DMS114 treated with DMSO at 0.1 percent for 48 hours (cell line): ENCODE results near the gene TRIM10.
"Not testable (repeated sequence)": the region's sequence is repeated elsewhere in the genome, so short reads cannot be mapped to it uniquely, and the experiment has no call there.

Experiments used
- DNase-seq: peaks from one replicate; lab custom pipeline; 2025; ENCODE audit not compliant: unreplicated experiment; lab: John Stamatoyannopoulos, UW

TRIM10 gene

GRCh38 chr6:30130179-30130679, 30.8 kb downstream of the TRIM10 start:
- no peak for DNase-seq

- no peak for DNase-seq
Observed at GRCh38 chr6:30129265-30130178, 31.5 kb downstream of the TRIM10 start.

GRCh38 chr6:30127238-30128093, 33.5 kb downstream of the TRIM10 start:
- DNase-seq: no peak

GRCh38 chr6:30122515-30122914, 38.5 kb downstream of the TRIM10 start:
- no peak for DNase-seq

- DNase-seq: no peak
Observed at GRCh38 chr6:30121446-30122366, 39.3 kb downstream of the TRIM10 start.

DNA sequence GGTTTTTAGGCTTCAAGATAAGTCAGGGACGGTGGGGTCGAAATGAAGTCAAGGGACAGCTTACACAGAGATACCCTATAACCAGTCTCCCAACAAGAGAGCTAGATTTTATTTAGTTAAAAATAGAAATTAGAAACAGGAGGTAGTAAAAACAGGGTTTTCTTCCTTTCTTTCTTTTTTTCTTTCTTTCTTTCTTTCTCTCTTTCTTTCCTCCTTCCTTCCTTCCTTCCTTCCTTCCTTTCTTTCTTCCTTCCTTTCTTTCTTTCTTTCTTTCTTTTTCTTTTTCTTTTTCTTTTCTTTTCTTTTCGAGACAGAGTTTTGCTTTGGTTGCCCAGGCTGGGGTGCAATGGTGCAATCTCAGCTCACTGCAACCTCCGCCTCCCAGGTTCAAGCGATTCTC, 42.3 kb downstream of the TRIM10 start:
- DNase-seq: not testable (repeated sequence)

- no peak for DNase-seq
Observed at GRCh38 chr6:30116724-30117123, 44.3 kb downstream of the TRIM10 start.

- no peak for DNase-seq
Observed at GRCh38 chr6:30113841-30114240, 47.2 kb downstream of the TRIM10 start.

- no peak for DNase-seq
Observed at GRCh38 chr6:30113003-30113759, 47.8 kb downstream of the TRIM10 start, which contains the start of gene TRIM31. Gene TRIM31, minus strand, starts transcription at chr6:30113090. Its CDS starts 285 bp downstream, at chr6:30112805.

GRCh38 chr6:30112402-30112994, 48.5 kb downstream of the TRIM10 start:
- no peak for DNase-seq

- DNase-seq: no peak
Observed at GRCh38 chr6:30111266-30111856, 49.6 kb downstream of the TRIM10 start.

- no peak for DNase-seq
Observed at GRCh38 chr6:30104661-30105060, 56.4 kb downstream of the TRIM10 start.

GRCh38 chr6:30103872-30104179, 57.2 kb downstream of the TRIM10 start:
- DNase-seq: no peak

DNA sequence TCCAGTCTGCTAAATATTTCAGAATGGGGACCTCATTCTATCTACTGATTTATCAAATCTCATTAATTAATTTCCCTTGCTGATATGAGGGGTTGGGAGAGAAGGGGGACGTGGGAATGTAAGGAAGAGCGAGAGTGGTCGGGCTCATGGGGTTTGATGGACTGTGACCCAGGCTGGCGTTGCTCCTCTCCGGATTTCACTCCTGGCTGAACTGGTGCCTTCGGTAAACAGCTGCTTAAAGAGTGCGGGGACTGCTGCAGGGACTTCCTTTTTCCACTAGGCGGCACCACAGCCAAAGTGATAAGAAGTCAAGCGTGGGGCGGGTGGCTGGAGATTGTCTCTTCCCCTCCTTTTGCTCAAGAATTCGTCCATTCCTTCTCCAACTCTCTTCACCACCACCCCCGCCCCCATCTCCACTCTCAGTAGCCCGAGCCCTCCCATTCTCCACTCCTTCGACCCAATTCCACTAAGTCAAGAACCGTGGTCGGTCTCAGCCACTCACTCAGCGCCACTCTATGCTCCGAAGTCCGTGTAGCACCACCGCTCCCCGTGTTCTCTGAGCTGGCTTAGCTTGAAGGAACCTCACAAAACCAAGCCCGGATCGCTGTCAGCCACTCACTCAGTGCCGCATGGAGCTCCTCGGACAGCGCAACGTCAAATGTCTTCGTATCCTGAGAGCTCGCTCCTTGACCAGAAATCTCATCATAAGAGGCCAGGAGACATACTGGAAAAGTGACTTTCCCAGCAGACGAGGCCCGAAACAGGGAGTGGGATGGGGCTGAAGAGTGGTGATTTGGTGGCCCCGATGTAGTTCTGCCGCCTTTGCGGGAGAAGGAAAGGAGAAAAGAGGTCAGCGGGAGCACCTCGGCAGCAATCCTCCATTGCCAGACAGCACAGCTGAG, 57.8 kb downstream of the TRIM10 start:
- peak; percentile 92 for DNase-seq

- no peak for DNase-seq
Observed at GRCh38 chr6:30102414-30102969, 58.5 kb downstream of the TRIM10 start.
